HepG2 (cell line): Measurements from ENCODE around the gene SVOPL. TPM values are rescaled to one million over a fixed set of nuclear protein-coding genes. Genes with fewer than 3 reads are reported as not detected.

Experiments used
- MIER2 ChIP-seq: IDR thresholded peaks from 2 replicates; pipeline ENCODE4 v1.6.1; 2016; ENCODE audit warnings: missing biosample characterization, missing genetic modification reagents
- ZBTB20 ChIP-seq: sonication (generic); formaldehyde crosslinking; IDR thresholded peaks from 2 replicates; pipeline ENCODE4 v1.8.1; 2023; ENCODE audit warnings: missing genetic modification reagents, low read depth, mild to moderate bottlenecking, borderline replicate concordance
- ZNF337 ChIP-seq: sonication (generic); formaldehyde crosslinking; IDR thresholded peaks from 2 replicates; pipeline ENCODE4 v1.5.1; 2020; ENCODE audit warnings: missing genetic modification reagents, low read depth, mild to moderate bottlenecking, borderline replicate concordance
- ZNF431 ChIP-seq: sonication (generic); formaldehyde crosslinking; IDR thresholded peaks from 2 replicates; pipeline ENCODE4 v1.9.0; 2022; ENCODE audit warnings: missing genetic modification reagents, low read depth, mild to moderate bottlenecking, borderline replicate concordance
- ZNF577 ChIP-seq: sonication (generic); formaldehyde crosslinking; IDR thresholded peaks from 2 replicates; pipeline ENCODE4 v1.4.0; 2020; ENCODE audit warnings: mild to moderate bottlenecking, low read depth, missing genetic modification reagents, borderline replicate concordance
- ZNF644 ChIP-seq: IDR thresholded peaks from 2 replicates; pipeline ENCODE4 v1.6.1; 2016; ENCODE audit warnings: low read depth
- polyA plus RNA-seq, 8 experiments: library from polyadenylated mRNA; depleted of rRNA in 3 of 8; stranded (reverse) in 7 of 8; unstranded in 1 of 8; fragments of >200 nt; fragmentation: Illumina TruSeq in 4 of 8; extraction: Trizol in 4 of 8; gene quantifications; 2 replicates each; pipeline versions ENCODE4 v1.2.1 to v1.2.3, GENCODE V29; 2011 to 2016; ENCODE audit warnings: low read depth in 4 of 8, missing spikeins in 1 of 8, mixed read lengths in 1 of 8; ENCODE audit not compliant: insufficient read depth in 1 of 8
- total RNA-seq, 5 experiments: library from RNA; depleted of rRNA; stranded (reverse); fragments of >200 nt; fragmentation: Illumina TruSeq; extraction: Trizol; gene quantifications; 2 replicates each; pipeline ENCODE4 v1.2.3, GENCODE V29; 2016; ENCODE audit warnings: low read depth in 1 of 5
- TF ChIP-seq, protein P1 (sequence below): sonication (generic); formaldehyde crosslinking; IDR thresholded peaks from 2 replicates; pipeline ENCODE4 v1.4.0; 2020; ENCODE audit warnings: mild to moderate bottlenecking, missing genetic modification reagents
- TF ChIP-seq, protein P2 (sequence below): sonication (generic); formaldehyde crosslinking; IDR thresholded peaks from 2 replicates; pipeline ENCODE4 v1.4.0; 2020; ENCODE audit warnings: mild to moderate bottlenecking, missing genetic modification reagents
- TF ChIP-seq, protein P3 (sequence below): sonication (generic); formaldehyde crosslinking; conservative IDR thresholded peaks from 2 replicates; pipeline ENCODE4 v1.8.0; 2022; ENCODE audit warnings: mild to moderate bottlenecking, moderate library complexity, missing genetic modification reagents

The SVOPL gene
- total and polyA plus RNA-seq, 2 of the 13 experiments (the other 11 are each of a cell fraction or from before 2014, with no cell fraction given): not detected

DNA sequence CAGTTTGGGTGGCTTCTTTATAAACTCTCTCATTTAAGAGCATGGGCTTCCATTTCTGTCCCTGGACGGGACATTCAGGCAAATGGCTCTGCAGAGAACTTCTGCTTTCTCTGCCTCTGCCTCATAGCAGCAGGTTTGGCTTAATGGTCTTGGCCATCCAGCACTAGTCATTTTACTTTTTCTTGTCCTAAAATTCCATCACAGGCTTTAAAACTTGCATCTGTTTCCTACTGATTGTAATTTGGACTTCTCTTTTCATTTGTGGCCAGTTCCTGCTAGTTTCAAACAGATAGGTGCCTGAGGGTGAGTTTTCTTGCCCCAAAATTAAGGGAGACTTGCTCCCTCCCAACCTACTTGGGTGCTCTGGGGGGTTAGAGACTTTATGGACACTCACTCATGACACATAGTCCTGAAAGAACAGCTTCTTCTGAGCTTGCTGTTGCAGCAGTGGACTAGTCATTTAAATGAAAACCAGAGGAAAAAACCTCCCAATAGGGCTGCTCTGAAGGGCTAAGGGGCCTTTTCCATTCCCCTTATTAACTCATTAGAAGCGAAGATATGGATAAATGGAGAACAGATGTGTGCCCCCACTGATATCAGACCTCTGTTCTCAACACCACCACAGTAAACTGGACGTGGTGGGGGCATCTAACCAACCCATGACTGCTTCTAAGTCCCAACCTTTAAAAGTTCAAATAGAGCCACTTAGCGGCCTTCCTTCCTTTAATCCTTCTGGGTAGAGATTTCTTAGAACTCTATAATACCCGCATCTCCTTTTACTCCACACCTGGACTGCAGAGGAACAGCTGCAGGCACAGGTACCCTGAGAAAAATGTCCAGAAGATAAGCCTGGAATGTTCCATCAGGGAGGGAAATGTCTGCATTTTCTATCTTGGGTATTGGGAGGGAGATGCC is 38.8 kb downstream of the SVOPL start (continued):
- TF ChIP-seq, protein P1, sequence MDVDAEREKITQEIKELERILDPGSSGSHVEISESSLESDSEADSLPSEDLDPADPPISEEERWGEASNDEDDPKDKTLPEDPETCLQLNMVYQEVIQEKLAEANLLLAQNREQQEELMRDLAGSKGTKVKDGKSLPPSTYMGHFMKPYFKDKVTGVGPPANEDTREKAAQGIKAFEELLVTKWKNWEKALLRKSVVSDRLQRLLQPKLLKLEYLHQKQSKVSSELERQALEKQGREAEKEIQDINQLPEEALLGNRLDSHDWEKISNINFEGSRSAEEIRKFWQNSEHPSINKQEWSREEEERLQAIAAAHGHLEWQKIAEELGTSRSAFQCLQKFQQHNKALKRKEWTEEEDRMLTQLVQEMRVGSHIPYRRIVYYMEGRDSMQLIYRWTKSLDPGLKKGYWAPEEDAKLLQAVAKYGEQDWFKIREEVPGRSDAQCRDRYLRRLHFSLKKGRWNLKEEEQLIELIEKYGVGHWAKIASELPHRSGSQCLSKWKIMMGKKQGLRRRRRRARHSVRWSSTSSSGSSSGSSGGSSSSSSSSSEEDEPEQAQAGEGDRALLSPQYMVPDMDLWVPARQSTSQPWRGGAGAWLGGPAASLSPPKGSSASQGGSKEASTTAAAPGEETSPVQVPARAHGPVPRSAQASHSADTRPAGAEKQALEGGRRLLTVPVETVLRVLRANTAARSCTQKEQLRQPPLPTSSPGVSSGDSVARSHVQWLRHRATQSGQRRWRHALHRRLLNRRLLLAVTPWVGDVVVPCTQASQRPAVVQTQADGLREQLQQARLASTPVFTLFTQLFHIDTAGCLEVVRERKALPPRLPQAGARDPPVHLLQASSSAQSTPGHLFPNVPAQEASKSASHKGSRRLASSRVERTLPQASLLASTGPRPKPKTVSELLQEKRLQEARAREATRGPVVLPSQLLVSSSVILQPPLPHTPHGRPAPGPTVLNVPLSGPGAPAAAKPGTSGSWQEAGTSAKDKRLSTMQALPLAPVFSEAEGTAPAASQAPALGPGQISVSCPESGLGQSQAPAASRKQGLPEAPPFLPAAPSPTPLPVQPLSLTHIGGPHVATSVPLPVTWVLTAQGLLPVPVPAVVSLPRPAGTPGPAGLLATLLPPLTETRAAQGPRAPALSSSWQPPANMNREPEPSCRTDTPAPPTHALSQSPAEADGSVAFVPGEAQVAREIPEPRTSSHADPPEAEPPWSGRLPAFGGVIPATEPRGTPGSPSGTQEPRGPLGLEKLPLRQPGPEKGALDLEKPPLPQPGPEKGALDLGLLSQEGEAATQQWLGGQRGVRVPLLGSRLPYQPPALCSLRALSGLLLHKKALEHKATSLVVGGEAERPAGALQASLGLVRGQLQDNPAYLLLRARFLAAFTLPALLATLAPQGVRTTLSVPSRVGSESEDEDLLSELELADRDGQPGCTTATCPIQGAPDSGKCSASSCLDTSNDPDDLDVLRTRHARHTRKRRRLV (CRISPR knock-in tag): no peak
- TF ChIP-seq ZNF431 (CRISPR knock-in tag) (no peak), ZNF644 (CRISPR knock-in tag) (no peak), ZBTB20 (no peak), MIER2 (CRISPR knock-in tag) (no peak), ZNF337 (no peak), ZNF577 (CRISPR knock-in tag) (no peak)
- TF ChIP-seq, protein P2, sequence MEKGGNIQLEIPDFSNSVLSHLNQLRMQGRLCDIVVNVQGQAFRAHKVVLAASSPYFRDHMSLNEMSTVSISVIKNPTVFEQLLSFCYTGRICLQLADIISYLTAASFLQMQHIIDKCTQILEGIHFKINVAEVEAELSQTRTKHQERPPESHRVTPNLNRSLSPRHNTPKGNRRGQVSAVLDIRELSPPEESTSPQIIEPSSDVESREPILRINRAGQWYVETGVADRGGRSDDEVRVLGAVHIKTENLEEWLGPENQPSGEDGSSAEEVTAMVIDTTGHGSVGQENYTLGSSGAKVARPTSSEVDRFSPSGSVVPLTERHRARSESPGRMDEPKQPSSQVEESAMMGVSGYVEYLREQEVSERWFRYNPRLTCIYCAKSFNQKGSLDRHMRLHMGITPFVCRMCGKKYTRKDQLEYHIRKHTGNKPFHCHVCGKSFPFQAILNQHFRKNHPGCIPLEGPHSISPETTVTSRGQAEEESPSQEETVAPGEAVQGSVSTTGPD (CRISPR knock-in tag): no peak
- TF ChIP-seq, protein P3, sequence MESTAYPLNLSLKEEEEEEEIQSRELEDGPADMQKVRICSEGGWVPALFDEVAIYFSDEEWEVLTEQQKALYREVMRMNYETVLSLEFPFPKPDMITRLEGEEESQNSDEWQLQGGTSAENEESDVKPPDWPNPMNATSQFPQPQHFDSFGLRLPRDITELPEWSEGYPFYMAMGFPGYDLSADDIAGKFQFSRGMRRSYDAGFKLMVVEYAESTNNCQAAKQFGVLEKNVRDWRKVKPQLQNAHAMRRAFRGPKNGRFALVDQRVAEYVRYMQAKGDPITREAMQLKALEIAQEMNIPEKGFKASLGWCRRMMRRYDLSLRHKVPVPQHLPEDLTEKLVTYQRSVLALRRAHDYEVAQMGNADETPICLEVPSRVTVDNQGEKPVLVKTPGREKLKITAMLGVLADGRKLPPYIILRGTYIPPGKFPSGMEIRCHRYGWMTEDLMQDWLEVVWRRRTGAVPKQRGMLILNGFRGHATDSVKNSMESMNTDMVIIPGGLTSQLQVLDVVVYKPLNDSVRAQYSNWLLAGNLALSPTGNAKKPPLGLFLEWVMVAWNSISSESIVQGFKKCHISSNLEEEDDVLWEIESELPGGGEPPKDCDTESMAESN (CRISPR knock-in tag): no peak
